Left cardiac atrium (tissue), 4 donors: ENCODE data around the gene CERT1. TPM values are rescaled to one million over a fixed set of nuclear protein-coding genes. Genes with fewer than 3 reads are reported as not detected.

Experiments used
- ATAC-seq, 2 donors: fragments of 200-7000 bp; cut with Tn5 transposase; one replicate each; pipeline ENCODE4 v1.9.1; 2020; ENCODE audit warnings: mild to moderate bottlenecking in 2 of 2, moderate library complexity in 2 of 2
- DNase-seq: peaks from one replicate; pipeline ENCODE4 v3.0.0-alpha.2; 2020
- intact Hi-C, 2 donors: fragments of 100-400 bp; cut with DNase I; formaldehyde crosslinking; loops; one replicate each; pipeline versions ENCODE4 v1.14.1 to v1.15.1; 2022 to 2023
- total RNA-seq, 2 donors: library from RNA; stranded (reverse); fragmentation: NEBNext Ultra II Directional; extraction: Animal tissue kit (Norgen Biotek cat#: 25700); gene quantifications; one replicate each; pipeline ENCODE4 v1.2.1, GENCODE V29; 2021
- donor health status: DM: no; HTN: yes; CAD: no.
- donor health status: DM: no; HTN: yes; CAD: no; lungs with severe emphysema.
- donor health status: DM: yes; HTN: yes; CAD: no.
- donor health status: Dilated cardiomyopathy.

The CERT1 gene
- total RNA-seq, 2 donors from 2014 or later, result 21.6 to 32.9 TPM

DNA sequence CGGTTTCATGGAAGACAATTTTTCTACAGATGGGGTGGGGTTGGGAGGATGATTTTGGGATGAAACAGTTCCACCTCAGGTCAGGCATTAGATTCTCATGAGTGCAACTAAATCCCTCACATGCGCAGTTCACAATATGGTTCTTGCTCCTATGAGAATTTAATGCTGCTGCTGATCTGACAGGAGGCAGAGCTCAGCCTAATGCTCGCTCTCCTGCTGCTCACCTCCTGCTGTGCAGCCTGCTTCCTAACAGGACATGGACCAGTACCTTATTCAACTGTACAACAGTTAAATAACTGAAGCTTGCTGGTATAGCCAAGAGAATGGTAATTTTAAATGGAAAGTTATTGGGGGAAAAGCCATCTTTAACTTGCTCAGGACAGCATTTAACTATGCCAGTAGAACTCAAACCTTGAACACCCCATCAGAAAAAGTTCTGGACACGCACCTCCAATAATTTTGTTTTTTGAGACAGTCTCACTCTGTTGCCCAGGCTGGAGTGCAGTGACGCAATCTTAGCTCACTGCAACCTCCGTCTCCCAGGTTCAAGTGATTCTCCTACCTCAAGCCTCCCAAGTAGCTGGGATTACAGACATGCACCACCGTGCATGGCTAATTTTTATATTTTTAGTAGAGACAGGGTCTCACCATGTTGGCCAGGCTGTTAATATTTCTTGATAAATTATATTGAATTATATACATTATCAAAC is 146.7 kb downstream of the CERT1 start:
- ATAC-seq (no peak), DNase-seq (no peak)
- intact Hi-C loops, result no loop called here

- peak; percentile 70 to 72 for ATAC-seq
- intact Hi-C loops, result no loop called here
- DNase-seq, result peak; percentile 31
These were observed 147.5 kb downstream of the CERT1 start for GRCh38 chr5:75363726-75364495.

- DNase-seq (no peak), ATAC-seq (no peak)
- intact Hi-C loops, result no loop called here
These were observed 148.3 kb downstream of the CERT1 start for GRCh38 chr5:75363111-75363510.

DNA sequence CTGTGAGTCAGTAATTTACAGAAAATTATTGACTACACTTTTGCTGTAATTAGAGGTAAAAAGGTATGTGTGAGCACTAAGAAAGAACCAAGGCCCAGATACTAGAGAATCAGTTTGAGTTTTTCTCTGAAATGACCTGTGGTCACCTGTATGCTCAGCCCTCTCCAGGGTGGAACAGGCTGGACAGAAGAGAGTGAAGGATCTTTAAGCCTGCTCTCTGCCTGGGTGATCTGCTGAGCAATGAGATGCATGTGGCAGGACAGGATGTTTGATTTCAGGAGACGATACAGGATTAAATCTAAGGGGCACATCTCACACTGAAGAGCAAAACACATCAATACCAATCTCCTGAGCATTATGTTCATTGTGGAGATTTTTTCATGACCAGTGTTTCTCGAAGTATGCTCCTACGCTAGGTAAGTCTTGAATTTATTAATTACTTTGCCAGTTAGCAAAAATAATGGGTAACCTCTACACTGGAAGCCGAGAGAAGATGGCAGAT is 148.9 kb downstream of the CERT1 start:
- ATAC-seq, result no peak
- no peak for DNase-seq
- intact Hi-C loops, result no loop called here

GRCh38 chr5:75361310-75361709 is 150.1 kb downstream of the CERT1 start:
- DNase-seq (no peak), ATAC-seq (no peak)
- intact Hi-C loops, result no loop called here

DNA sequence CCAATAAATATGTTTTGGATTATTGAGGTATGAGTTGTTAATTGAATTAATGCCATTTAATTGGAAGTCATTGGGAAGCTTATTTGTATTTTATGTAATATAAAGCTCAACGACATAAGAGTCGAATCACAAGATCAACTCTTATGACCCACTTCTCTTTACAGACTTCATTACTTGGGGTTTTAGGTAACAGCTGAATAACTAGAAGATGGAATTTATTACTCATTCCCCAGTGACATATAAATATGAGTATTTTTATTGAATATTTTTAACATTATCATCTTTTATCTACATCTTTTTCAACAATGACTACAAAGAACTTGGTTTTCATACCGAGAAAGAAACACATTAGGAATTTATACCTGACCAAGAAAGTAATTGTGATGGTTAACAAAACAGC is 153.3 kb downstream of the CERT1 start:
- DNase-seq (no peak), ATAC-seq (no peak)
- intact Hi-C loops, result no loop called here

DNA sequence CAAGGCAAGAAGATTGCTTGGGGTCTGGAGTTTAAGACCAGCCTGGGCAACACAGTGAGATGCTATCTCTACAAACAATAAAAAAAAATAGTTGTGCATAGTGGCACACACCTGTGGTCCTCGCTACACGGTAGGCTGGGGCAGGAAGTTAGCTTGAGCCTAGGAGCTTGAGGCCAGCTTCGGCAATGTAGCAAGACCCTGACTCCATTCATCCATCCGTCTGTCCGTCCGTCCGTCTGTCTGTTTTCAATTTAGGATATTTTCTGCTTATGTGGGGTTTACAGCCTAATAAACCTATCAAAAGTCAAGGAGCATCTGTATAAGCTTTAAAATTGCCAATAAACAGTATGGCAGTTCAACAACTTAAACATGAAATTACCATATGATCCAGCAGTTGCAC is 154.7 kb downstream of the CERT1 start:
- ATAC-seq, result no peak
- DNase-seq, result no peak
- intact Hi-C loops, result no loop called here

- ATAC-seq (no peak), DNase-seq (no peak)
- intact Hi-C loops, result no loop called here
These were observed 156.2 kb downstream of the CERT1 start for GRCh38 chr5:75355236-75355635.

DNA sequence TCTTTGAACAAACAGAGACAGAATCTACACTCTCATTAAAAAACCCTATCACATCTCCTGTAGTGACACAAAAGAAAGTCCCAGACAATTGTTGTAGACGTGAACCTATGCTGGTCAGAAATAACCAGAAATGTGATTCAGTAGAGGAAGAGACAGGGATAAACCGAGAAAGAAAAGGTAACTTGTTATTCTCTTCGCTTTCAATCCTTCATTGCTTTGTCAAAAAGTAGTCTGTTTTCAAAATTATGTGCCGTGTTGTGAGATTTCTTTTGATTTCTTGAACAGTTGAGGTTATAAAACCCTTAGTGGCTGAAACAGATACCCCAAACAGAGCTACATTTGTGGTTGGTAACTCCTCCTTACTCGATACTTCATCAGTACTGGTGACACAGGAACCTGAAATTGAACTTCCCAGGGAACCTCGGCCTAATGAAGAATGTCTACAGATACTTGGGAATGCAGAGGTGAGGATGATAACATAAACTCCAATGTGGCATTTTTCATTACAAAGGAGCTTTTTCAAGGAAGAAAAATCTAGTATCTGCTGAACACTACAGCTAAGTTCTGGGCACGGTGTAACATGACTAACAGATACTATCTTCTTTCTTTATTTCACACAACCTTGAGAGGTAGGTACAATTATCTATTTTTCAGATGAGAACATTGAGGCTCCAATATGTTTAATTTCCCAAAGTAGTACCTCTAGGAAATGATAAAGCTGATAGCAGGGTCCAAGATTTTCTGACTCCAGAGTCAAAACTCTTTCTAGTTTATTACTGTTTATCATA is 160.1 kb downstream of the CERT1 start:
- ATAC-seq (no peak), DNase-seq (no peak)
- intact Hi-C loops, result no loop called here

DNA sequence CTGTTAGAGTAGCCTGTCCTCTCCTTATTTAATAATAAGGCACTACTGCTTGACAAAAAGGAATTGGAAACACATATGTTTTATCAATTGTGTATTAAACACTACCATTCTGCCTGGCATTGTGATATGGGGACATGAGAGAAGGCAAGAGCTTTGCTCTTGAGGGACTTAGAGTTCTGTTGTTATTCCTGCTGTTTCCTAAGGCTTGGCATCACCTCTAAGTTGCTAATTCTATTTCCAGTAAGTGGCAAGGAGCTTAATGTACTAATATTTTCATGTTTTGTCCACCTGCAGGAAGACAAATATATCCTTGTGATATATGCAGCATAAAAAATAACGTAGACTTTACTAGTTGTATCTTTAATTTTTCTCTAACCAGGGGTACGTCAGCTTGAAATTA is 161.8 kb downstream of the CERT1 start:
- intact Hi-C loops, result no loop called here
- DNase-seq, result no peak
- no peak for ATAC-seq

- ATAC-seq, result no peak
- intact Hi-C loops, result no loop called here
- no peak for DNase-seq
These were observed 163.2 kb downstream of the CERT1 start for GRCh38 chr5:75348241-75348640.

DNA sequence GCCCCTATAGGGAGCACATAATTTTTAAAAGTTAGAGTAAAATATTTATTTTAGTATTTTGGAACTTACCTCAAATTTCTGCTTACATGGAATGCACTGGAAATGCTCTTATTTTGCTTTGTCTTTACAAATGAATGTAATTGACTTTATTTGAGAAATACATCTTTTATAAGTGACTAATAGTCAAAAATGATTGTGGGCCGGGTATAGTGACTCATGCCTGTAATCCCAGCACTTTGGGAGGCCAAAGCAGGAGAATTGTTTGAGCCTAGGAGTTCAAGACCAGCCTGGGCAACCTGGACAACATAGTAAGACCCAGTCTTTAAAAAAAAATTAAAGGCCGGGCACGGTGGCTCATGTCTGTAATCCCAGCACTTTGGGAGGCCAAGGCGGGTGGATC is 168.6 kb downstream of the CERT1 start:
- ATAC-seq (no peak), DNase-seq (no peak)
- intact Hi-C loops, result no loop called here

GRCh38 chr5:75341934-75342333 is 169.5 kb downstream of the CERT1 start:
- DNase-seq (no peak), ATAC-seq (no peak)
- intact Hi-C loops, result no loop called here

GRCh38 chr5:75340714-75341478 is 170.5 kb downstream of the CERT1 start:
- no peak for ATAC-seq
- intact Hi-C loops, result no loop called here
- no peak for DNase-seq

DNA sequence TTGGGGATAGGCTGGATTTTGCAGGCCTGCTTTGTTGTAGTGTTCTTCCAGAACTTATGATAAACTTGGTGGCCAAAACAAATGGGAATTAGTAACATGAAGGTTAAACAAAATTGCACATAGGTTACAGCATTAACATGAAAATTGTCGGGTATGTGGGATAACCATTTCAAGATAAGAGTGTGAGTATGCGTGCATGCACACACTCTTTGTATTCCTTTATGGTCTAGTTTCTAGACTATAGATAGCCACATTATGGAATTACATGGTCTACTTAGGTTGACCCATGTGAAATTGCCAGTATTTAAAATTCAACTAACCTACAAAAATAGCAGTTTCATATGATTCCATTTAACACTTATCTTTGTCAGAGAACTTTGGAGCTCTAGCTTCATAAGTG is 173.0 kb downstream of the CERT1 start:
- intact Hi-C loops, result loop anchor here in 1 of 2 donors (5.0 kb wide), 2 partner anchors 101 to 174 kb away; partner anchors contain the start of genes ANKRD31, CERT1 and POLK

DNA sequence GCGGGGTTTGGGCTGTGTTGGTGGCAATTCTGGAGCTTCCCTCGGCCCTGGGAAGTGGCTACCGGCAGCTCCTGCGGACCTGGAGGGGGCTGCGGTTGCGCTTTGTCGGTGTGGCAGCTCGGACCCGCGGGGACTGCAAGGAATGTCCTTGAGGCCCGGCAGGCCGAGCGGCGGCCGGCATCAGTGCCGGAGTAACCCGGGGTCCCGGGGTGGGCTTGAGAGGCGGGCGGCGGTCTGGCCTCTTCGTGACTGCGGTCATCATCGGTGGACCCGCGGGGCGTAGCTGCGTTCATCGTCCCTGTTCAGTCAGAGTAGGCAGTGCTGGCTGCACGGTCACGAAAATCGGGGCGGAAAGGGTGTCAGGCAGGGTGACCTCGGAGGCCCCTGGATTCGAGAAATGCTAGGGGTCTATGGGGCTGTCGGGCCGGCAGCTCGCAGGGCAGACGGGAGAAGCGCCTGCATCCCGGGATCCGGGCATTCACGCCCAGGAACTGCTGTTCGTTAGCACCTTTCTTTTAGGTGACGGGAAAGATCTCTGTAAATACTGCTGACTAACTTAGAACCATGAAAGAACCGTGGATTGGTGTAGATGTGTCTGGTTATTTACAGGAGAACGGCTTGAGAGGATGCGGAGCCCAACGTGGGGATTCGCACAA is 173.9 kb downstream of the CERT1 start:
- intact Hi-C loops, result loop anchor here in 1 of 2 donors (5.0 kb wide), 2 partner anchors 100 to 175 kb away; partner anchors contain the start of genes ANKRD31, CERT1 and POLK
- DNase-seq (no peak), ATAC-seq (peak; percentile 4 to 18)

More for the DNA sequence above, 173.0 kb downstream of the CERT1 start:
- no peak for ATAC-seq
- no peak for DNase-seq

DNA sequence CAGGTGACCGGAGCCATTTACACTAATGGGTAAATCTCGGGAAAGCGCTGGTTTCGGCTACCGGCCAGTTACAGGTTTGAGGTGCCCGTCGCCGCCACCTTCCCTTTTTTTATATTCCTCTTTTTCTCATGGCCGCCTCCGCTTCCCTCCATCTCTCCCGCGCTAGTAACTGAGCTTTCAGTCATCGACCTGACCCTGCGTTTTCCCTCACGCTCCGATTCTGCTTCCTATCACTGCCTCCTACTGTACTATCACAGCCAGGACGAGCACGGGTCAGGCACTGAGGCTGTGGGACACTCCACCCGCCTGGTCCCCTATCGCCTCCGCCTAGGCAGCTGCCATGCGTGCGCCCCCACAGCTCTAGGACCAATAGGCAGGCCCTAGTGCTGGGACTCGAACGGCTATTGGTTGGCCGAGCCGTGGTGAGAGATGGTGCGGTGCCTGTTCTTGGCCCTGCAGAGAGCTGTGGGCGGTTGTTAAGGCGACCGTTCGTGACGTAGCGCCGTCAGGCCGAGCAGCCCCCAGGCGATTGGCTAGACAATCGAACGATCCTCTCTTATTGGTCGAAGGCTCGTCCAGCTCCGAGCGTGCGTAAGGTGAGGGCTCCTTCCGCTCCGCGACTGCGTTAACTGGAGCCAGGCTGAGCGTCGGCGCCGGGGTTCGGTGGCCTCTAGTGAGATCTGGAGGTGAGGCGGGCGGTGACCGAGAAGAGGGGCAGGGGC is 174.7 kb downstream of the CERT1 start, which contains the start of gene HMGCR:
Gene HMGCR (plus strand): TSS at position 606 of the 722 bp plus-strand sequence. CDS start 5,386 bp downstream, outside the sequence.
- intact Hi-C loops, result loop anchor here in 1 of 2 donors (5.0 kb wide), 2 partner anchors 99 to 176 kb away; partner anchors contain the start of genes ANKRD31, CERT1 and POLK
- DNase-seq (peak; percentile 99), ATAC-seq (peak; percentile 98 to 99)
